Fibroblast of upper back skin (primary cell): ENCODE data around the gene IDI2.

Experiments used
- DNase-seq: peaks from one replicate; pipeline ENCODE4 v3.0.0-alpha.2; 2013

Gene IDI2

DNA sequence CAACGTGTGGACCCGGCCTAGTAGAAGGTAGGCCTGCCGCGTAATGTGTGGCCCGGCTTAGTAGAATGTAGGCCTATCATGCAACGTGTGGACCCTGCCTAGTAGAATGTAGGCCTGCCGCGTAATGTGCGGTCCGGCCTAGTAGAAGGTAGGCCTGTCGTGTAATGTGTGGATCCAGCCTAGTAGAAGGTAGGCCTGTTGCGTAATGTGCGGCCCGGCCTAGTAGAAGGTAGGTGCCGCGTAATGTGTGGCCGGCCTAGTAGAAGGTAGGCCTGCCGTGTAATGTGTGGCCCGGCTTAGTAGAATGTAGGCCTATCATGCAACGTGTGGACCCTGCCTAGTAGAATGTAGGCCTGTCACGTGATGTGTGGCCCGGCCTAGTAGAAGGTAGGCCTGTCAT lies 49.3 kb downstream of the IDI2 start:
- DNase-seq = no peak

DNA sequence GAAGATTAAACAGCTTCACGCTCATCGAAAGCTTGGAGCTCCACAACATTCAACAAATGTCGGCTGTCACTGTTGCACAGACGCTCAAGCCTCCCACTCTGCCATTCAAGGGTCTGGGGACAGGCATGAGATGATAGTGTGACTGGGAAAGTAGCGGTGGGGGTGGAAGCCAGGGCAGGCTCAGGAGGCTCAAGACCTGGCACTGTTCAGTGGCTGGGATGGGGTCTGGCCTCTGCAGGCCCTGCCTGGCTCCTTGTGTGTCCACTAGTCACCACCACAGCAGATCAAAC lies 50.9 kb downstream of the IDI2 start:
- no peak for DNase-seq

DNA sequence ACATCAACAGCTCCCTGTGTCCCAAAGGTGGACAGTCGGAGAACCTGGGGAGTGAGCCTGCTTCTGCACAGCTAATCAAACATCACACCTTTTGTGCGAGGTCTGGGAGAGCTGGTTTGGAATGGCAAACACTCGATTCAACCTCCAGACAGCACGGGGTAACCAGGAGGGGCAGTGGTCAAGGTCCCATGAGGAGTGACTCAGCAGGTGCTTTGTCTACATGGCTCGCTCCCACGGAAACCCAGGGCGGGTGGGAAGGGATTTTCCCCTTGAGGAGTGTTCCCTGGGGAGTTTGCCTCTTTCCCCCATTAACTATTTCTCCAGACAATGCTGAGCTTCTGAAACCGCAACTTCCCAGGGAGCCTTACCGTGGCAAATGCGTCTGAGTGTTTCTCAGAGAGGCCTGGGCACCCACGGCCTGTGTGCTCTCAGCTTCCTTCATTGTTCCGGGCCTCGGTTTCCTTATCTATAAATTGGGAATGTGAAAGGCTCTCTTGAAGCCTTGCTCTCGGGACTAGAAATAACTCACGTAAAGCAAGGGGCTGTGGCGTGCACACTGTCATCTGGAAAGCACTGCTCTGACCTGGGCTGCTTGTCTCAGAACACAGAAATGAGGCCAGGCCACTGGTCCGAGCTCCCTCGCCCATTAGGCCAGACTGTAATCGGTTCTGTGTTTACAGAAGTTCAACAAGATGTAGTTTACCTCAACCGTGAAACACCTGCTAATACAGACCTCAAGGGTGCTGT lies 51.4 kb downstream of the IDI2 start:
- DNase-seq = peak; percentile 20

DNA sequence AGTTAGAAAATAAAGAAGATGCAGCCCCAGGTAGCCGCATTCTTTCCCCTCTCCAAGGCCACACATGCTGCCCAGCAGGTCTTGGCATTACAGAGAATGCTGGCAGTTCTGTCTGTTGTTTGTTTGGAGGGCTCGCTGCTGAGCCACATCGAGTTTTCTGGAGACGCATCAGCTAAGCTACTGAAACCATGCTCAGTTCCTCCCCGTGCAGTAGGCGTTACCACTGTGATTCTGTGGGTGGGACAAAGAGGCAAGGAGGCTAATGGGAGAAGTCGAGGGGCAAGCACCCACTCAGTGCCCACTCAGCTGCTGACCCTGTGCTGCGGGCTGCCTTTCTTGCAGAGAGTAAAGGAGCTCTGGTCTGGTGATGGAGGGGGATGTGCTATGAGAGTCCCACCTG lies 52.9 kb downstream of the IDI2 start:
- DNase-seq = no peak

DNA sequence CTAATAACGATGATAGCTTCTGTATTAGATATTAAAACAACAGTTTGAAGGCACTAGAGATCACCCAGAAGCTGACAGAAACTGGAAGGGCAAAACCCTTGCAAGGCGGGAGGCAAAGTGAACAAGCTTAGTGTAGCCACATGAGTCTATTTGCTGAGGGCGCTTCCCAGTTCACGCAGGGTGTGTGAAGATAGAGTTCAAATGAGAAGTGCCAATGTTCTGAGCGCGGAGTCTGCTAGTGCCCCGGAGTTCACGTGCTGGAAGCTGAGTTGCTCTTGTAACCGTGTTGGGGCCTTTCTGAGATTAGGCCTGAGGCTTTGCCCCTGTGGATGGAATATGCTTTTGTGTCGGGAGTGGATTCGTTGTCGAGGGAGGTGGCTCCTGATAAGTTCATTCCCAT lies 54.0 kb downstream of the IDI2 start:
- no peak for DNase-seq

DNA sequence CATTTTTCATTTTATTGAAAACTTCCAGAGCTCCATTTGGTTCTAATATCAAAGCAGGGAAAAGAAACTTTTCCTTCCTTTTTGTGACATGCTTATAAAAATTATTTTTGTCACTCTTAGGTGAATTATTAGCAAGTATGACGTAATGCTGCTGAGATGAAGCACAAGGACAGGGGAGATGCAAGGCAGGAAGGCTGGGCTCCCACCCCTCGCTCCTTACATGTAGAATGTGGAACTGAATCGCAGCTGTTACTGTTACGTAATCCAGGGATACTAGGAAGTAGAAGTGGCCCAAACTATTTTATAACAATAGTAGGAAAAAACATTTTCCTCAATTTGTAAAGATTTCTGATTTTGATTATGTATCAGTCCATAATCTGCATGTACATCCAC lies 54.5 kb downstream of the IDI2 start:
- DNase-seq = peak; percentile 42

DNA sequence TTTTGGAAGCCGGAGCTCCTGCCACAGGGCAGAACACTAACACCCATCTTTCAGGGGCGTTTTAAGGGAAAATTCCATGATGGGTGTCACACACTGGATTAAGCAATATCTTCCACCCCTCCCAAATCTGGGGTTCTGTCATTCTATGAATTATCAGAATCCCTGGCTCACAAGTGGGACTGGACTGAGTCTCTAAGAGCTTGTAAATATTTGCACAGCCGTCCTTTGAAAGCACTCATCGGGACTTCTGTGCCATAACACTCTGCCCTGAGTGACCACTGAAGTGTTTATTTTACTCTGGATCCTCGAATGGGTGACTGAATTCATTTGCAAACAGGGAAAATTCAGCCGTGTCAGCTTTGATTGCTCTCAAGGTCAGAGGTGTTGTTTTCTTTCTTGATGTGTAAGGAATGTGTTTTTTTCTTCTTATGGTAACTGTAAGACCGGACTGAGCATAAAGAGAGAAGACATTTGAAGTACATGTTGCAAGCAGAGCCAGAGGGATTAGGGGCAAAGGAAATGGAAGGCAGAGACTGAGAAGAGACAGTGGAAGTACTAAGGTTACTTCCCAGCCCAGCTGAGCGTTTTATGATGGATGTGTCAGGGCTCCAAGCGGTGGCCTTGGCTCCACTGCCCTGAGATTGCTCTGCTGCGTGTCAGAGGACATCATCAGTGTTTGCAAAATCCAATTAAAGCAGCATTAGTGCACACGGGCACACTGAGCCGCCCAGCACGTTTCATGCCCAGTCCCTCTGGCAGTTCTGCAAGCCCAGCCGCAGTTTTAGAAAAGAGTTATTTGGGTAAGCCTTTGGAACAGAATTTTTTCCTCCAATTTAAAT lies 55.1 kb downstream of the IDI2 start:
- no peak for DNase-seq

DNA sequence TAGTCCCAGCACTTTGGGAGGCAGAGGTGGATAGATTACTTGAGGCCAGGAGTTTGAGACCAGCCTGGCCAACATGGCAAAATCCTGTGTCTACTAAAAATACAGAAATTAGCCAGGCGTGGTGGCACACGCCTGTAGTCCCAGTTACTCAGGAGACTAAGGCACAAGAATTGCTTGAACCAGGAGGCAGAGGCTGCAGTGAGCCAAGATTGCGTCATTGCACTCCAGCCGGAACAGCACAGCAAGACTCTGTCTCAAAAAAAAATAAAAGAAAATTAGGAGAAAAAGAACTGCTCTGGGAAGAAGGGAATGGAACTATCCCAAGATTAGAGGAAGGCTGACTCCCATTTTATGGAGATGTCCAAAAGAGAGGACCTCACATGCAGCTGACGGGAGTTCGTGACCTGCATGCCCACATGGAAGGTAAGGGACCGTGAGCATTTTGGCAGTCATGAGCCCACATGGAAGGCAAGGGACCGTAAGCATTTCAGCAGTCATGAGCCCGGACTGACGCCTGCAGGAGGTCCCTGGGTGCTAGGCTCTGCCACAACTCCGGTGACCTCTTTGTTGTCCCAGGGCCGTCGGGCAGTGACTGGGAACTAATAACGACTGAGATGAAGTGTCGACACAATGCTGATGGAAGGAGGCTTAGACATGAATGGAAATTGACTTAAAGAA lies 56.0 kb downstream of the IDI2 start:
- DNase-seq = no peak
